Gastrocnemius medialis (tissue), 4 donors: ENCODE results near the gene TMEM243.
A peak's percentile ranks its signal among the peaks of the same experiment; 100 is the strongest.

ENCODE experiments used
- CTCF ChIP-seq, 5 experiments: fragments of 450-650 bp in 3 of 5; fragments of 200-600 bp in 2 of 5; sonication (generic) in 2 of 5; IDR thresholded peaks in 4 of 5; conservative IDR thresholded peaks in 1 of 5; 1 replicate in 4 of 5; 2 replicates in 1 of 5; pipeline ENCODE4 v1.5.1; 2016 to 2019; ENCODE audit warnings: antibody characterized with exemption in 5 of 5, mild to moderate bottlenecking in 3 of 5, moderate library complexity in 3 of 5
- POLR2A ChIP-seq, 2 donors: fragments of 450-650 bp; IDR thresholded peaks; one replicate each; pipeline ENCODE4 v1.6.1; 2017; ENCODE audit warnings: antibody characterized with exemption in 2 of 2, mild to moderate bottlenecking in 2 of 2, moderate library complexity in 2 of 2

GRCh38 chr7:87220026-87220733, 648 bp upstream of the TMEM243 start:
- peak; percentile 58 to 80 for TF ChIP-seq POLR2A (IDR thresholded peaks at IDR 0.05)
- TF ChIP-seq CTCF (IDR thresholded peaks at IDR 0.05 in 4 of 5, conservative IDR thresholded peaks at IDR 0.05 in 1 of 5), result peak in 1 of 5 experiments; percentile 2
